GM20000 (cell line): ENCODE results near the gene PCDHA1.
"Not testable (repeated sequence)": the region's sequence is repeated elsewhere in the genome, so short reads cannot be mapped to it uniquely, and the experiment has no call there.

Experiments
- DNase-seq: peaks from one replicate; pipeline ENCODE4 v3.0.0; 2012; ENCODE audit warnings: low spot score
- CTCF ChIP-seq: IDR thresholded peaks from 2 replicates; pipeline ENCODE4 v1.5.1; 2012; ENCODE audit warnings: mild to moderate bottlenecking, control low read depth; ENCODE audit errors: extremely low read depth, missing control alignments

Gene PCDHA1

GRCh38 chr5:140785905-140786686 is at the start of gene PCDHA1:
Gene PCDHA1, plus strand, starts transcription at chr5:140786140.
- no peak for DNase-seq
- TF ChIP-seq CTCF: no peak

GRCh38 chr5:140737486-140737885 is 48.5 kb upstream of the PCDHA1 start:
- DNase-seq: no peak
- no peak for TF ChIP-seq CTCF

GRCh38 chr5:140741967-140742366 is 44.0 kb upstream of the PCDHA1 start:
- no peak for TF ChIP-seq CTCF
- DNase-seq: no peak

GRCh38 chr5:140753561-140753960 is 32.4 kb upstream of the PCDHA1 start:
- no peak for DNase-seq
- TF ChIP-seq CTCF: no peak

- DNase-seq: no peak
These were observed 21.6 kb upstream of the PCDHA1 start for GRCh38 chr5:140764177-140764973.

GRCh38 chr5:140767444-140767843 is 18.5 kb upstream of the PCDHA1 start:
- DNase-seq: no peak
- no peak for TF ChIP-seq CTCF

More at GRCh38 chr5:140764177-140764973, 21.6 kb upstream of the PCDHA1 start:
- TF ChIP-seq CTCF: no peak

GRCh38 chr5:140780512-140780911 is 5.4 kb upstream of the PCDHA1 start:
- no peak for DNase-seq
- no peak for TF ChIP-seq CTCF

GRCh38 chr5:140787422-140787821 is 1.5 kb downstream of the PCDHA1 start:
- DNase-seq: not testable (repeated sequence)

- not testable (repeated sequence) for DNase-seq
These were observed 2.0 kb downstream of the PCDHA1 start for GRCh38 chr5:140787849-140788504.
